Thoracic aorta (tissue), 2 donors: ENCODE data around the gene LAMB2. TPM values are rescaled to one million over a fixed set of nuclear protein-coding genes. Genes with fewer than 3 reads are reported as not detected.

Experiments used
- ATAC-seq: fragments of 150-250 bp; one replicate; pipeline ENCODE4 v1.8.0; 2017; ENCODE audit warnings: low read depth; ENCODE audit not compliant: insufficient number of reproducible peaks, low FRiP score
- DNase-seq: peaks from one replicate; pipeline ENCODE4 v3.0.0-alpha.2; 2020; ENCODE audit warnings: low spot score
- H3K27ac ChIP-seq, 2 donors: fragments of 200-600 bp; sonication (generic); 1 replicate in 1 of 2; 2 replicates in 1 of 2; pipeline ENCODE4 v1.5.1; 2016; ENCODE audit warnings: mild to moderate bottlenecking in 2 of 2, moderate library complexity in 2 of 2
- H3K27me3 ChIP-seq: fragments of 200-600 bp; sonication (generic); replicated peaks from 2 replicates; pipeline ENCODE4 v1.6.0; 2016; ENCODE audit warnings: mild to moderate bottlenecking; ENCODE audit not compliant: insufficient read depth
- H3K36me3 ChIP-seq: fragments of 200-600 bp; sonication (generic); one replicate; pipeline ENCODE4 v1.5.1; 2016
- H3K4me1 ChIP-seq, 2 donors: fragments of 200-600 bp; sonication (generic); 1 replicate in 1 of 2; 2 replicates in 1 of 2; pipeline versions ENCODE4 v1.5.1 to v1.6.0; 2016; ENCODE audit warnings: low read depth in 2 of 2, mild to moderate bottlenecking in 1 of 2; ENCODE audit not compliant: control insufficient read depth in 1 of 2
- H3K4me3 ChIP-seq: fragments of 200-600 bp; sonication (generic); 2 replicates; pipeline ENCODE4 v1.5.1; 2016; ENCODE audit warnings: mild to moderate bottlenecking
- H3K9me3 ChIP-seq: fragments of 200-600 bp; sonication (generic); 2 replicates; pipeline ENCODE4 v1.5.1; 2016
- CTCF ChIP-seq: fragments of 200-600 bp; sonication (generic); IDR thresholded peaks from one replicate; pipeline ENCODE4 v1.5.1; 2019; ENCODE audit warnings: antibody characterized with exemption
- total RNA-seq, 2 donors: library from RNA; depleted of rRNA; stranded (reverse); fragments of >200 nt; gene quantifications; one replicate each; pipeline versions ENCODE4 v1.1.0 to v1.2.3, GENCODE V29; 2016

Gene LAMB2
- total RNA-seq, 2 donors from 2014 or later = 764 to 806 TPM

DNA sequence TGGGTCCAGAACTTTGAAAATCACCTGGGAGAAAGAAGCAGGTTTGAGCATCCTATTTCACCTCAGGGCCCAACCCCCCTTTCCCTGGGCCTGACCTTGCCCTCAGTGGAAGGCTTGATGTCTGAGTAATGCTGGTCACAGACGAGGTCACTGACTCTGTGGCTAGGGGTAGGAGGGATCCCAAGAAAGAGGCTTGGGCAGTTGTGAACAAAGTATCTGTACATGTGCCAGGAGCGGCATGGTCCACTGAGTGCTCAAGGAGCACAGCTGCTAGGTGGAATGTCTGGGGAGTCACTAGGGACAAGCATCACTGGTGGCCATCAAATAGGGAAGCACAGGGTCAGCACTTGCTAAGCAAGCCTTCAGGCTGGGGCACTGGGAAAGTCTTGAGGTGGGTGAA is 25.9 kb upstream of the LAMB2 start:
- peaks cover 12% of the 10 kb centered on the region for H3K36me3 ChIP-seq
- no peaks in the 10 kb centered on the region for H3K27me3 ChIP-seq
- no peak for ATAC-seq
- no peak for TF ChIP-seq CTCF
- no peak for DNase-seq
- no peak overlapping the region for H3K27ac ChIP-seq
- H3K4me1 ChIP-seq = peaks cover 0 to under 1% of the 10 kb centered on the region in 2 donors
- no peak overlapping the region for H3K4me3 ChIP-seq
- no peaks in the 10 kb centered on the region for H3K9me3 ChIP-seq

GRCh38 chr3:49158103-49158709 is 25.4 kb upstream of the LAMB2 start:
- H3K4me3 ChIP-seq = no peak overlapping the region
- ATAC-seq = no peak

GRCh38 chr3:49157289-49157688 is 24.4 kb upstream of the LAMB2 start:
- DNase-seq = no peak
- H3K4me3 ChIP-seq = no peak overlapping the region
- no peaks in the 10 kb centered on the region for H3K4me1 ChIP-seq
- no peaks in the 10 kb centered on the region for H3K36me3 ChIP-seq
- ATAC-seq = no peak
- H3K9me3 ChIP-seq = no peaks in the 10 kb centered on the region
- no peaks in the 10 kb centered on the region for H3K27me3 ChIP-seq
- no peak overlapping the region for H3K27ac ChIP-seq
- TF ChIP-seq CTCF = no peak

More at GRCh38 chr3:49158103-49158709, 25.4 kb upstream of the LAMB2 start:
- Histone ChIP-seq H3K36me3 (peaks cover 6% of the 10 kb centered on the region), H3K9me3 (no peaks in the 10 kb centered on the region), H3K27ac (no peak overlapping the region), H3K4me1 (no peaks in the 10 kb centered on the region), H3K27me3 (no peaks in the 10 kb centered on the region)
- DNase-seq = no peak
- no peak for TF ChIP-seq CTCF

DNA sequence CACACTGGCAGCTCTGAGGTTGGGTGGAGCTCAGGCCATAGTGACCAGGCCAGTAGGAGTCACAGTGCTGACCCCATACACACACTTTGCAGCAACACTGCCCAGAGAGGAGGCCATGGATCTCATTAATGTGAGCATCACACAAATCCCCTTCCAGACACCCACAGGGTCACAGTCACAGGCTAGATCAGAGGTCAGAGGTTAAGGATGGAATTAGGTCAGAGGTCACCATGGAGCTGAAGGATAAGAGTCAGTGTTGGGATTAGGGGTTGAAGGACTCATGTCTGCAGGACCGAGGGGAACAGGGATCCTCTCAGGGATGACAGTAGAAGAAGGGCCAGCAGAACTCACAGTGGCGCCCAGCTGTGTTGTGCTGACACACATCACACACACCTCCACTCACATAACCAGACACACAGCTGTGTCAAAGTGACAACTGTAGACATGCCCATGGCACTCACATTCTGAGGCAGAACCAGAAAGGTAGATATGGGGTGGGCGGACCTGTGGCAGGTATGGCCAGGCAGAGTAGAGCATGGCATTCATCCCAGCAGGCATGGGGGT is 20.6 kb upstream of the LAMB2 start:
- H3K36me3 ChIP-seq = no peaks in the 10 kb centered on the region
- no peak overlapping the region for H3K4me3 ChIP-seq
- TF ChIP-seq CTCF = no peak
- DNase-seq = no peak
- no peak overlapping the region for H3K27ac ChIP-seq
- no peak for ATAC-seq
- no peaks in the 10 kb centered on the region for H3K9me3 ChIP-seq
- no peaks in the 10 kb centered on the region for H3K4me1 ChIP-seq
- H3K27me3 ChIP-seq = no peaks in the 10 kb centered on the region

- no peak for DNase-seq
Observed at GRCh38 chr3:49151610-49152009, 18.8 kb upstream of the LAMB2 start.

More at GRCh38 chr3:49151610-49152009, 18.8 kb upstream of the LAMB2 start:
- no peaks in the 10 kb centered on the region for H3K4me1 ChIP-seq
- H3K27me3 ChIP-seq = no peaks in the 10 kb centered on the region
- no peaks in the 10 kb centered on the region for H3K36me3 ChIP-seq
- H3K9me3 ChIP-seq = no peaks in the 10 kb centered on the region
- no peak for ATAC-seq
- H3K4me3 ChIP-seq = no peak overlapping the region
- no peak for TF ChIP-seq CTCF
- H3K27ac ChIP-seq = no peak overlapping the region
